Measurements from ENCODE around the gene MED23. TPM values are rescaled to one million over a fixed set of nuclear protein-coding genes. Genes with fewer than 3 reads are reported as not detected.

The MED23 gene
- polyA plus RNA-seq, 3 donors from 2014 or later, result 5.9 to 18.0 (median 9.5) TPM

GRCh38 chr6:131635384-131636340 lies 7.6 kb upstream of the MED23 start:
- Mint-ChIP-seq H3K27me3 (ENCODE audit: low read depth in 3 of 3) (peaks cover 0 to 4% (median 0%) of the 10 kb centered on the region in 3 donors), H3K9me3 (no peaks in the 10 kb centered on the region), H3K4me1 (no peaks in the 10 kb centered on the region), H3K4me3 (no peak overlapping the region), H3K36me3 (no peaks in the 10 kb centered on the region), H3K27ac (no peak overlapping the region)
- no peak for DNase-seq

GRCh38 chr6:131631625-131632289 lies 3.7 kb upstream of the MED23 start:
- no peaks in the 10 kb centered on the region for H3K9me3 Mint-ChIP-seq
- no peak for DNase-seq
- no peak overlapping the region for H3K27ac Mint-ChIP-seq
- peaks cover 0 to 8% (median 4%) of the 10 kb centered on the region in 3 donors for H3K27me3 Mint-ChIP-seq (ENCODE audit: low read depth in 3 of 3)
- H3K36me3 Mint-ChIP-seq, result no peaks in the 10 kb centered on the region
- H3K4me1 Mint-ChIP-seq, result peaks cover 24 to 27% of the 10 kb centered on the region in 2 donors
- no peak overlapping the region for H3K4me3 Mint-ChIP-seq

- Mint-ChIP-seq H3K27ac (peak overlapping the region in 1 of 6 donors; percentile 2), H3K36me3 (no peaks in the 10 kb centered on the region), H3K4me1 (peaks cover 33 to 36% of the 10 kb centered on the region in 2 donors), H3K9me3 (no peaks in the 10 kb centered on the region), H3K4me3 (no peak overlapping the region), H3K27me3 (ENCODE audit: low read depth in 3 of 3) (peaks cover 0 to 8% (median 4%) of the 10 kb centered on the region in 3 donors)
- no peak for DNase-seq
Observed at GRCh38 chr6:131629651-131630050, 1.6 kb upstream of the MED23 start.

GRCh38 chr6:131628726-131629125 lies 684 bp upstream of the MED23 start:
- peaks cover under 1% of the 10 kb centered on the region in 3 donors for H3K36me3 Mint-ChIP-seq
- H3K4me1 Mint-ChIP-seq, result peaks cover 33 to 36% of the 10 kb centered on the region in 2 donors
- DNase-seq, result peak in 1 of 3 donors; percentile 9
- H3K4me3 Mint-ChIP-seq, result peak overlapping the region; percentile 97 to 100 (median 99)
- no peaks in the 10 kb centered on the region for H3K9me3 Mint-ChIP-seq
- H3K27me3 Mint-ChIP-seq (ENCODE audit: low read depth in 3 of 3), result peaks cover 0 to 8% (median 4%) of the 10 kb centered on the region in 3 donors
- peak overlapping the region in 5 of 6 donors; percentile 74 to 94 (median 91) for H3K27ac Mint-ChIP-seq

GRCh38 chr6:131615275-131615674 lies 12.8 kb downstream of the MED23 start:
- H3K27ac Mint-ChIP-seq, result peak overlapping the region in 1 of 6 donors; percentile 81
- no peaks in the 10 kb centered on the region for H3K27me3 Mint-ChIP-seq (ENCODE audit: low read depth in 3 of 3)
- H3K36me3 Mint-ChIP-seq, result peaks cover 17 to 52% (median 32%) of the 10 kb centered on the region in 3 donors
- no peaks in the 10 kb centered on the region for H3K9me3 Mint-ChIP-seq
- no peak overlapping the region for H3K4me3 Mint-ChIP-seq
- peaks cover 0 to 21% of the 10 kb centered on the region in 2 donors for H3K4me1 Mint-ChIP-seq
- no peak for DNase-seq

DNA sequence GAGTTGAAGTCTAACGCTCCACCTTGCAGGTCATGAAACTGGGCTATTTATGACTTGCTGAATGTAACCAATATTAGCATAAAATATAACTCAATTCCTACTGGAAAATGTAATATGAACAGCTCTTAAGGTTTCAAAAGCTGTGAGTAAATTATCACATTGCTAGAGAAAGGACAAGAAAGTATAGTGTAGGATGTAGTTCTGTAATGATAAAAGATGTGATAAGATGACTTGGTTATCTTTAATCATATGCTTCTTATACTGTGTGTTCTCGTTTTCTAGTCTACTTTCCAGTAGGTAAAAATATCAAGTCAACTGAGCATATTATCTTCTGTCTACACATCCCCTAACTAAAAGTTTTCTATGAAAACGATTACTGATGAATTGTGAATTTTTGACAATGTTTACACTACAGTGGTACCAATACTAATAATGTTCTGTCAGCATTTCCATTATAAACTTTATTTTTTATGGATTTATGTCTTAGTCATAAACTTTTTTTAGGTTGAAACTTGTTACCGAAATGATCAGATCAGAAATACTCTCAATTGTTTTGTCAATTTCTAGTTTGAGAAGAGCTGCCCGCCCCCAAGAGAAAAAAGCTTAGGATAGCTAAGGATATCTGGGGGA lies 14.6 kb downstream of the MED23 start:
- Mint-ChIP-seq H3K27me3 (ENCODE audit: low read depth in 3 of 3) (peaks cover 0 to 2% (median 0%) of the 10 kb centered on the region in 3 donors), H3K4me3 (no peak overlapping the region), H3K4me1 (peaks cover 0 to 21% of the 10 kb centered on the region in 2 donors), H3K36me3 (peaks cover 20 to 55% (median 39%) of the 10 kb centered on the region in 3 donors), H3K9me3 (no peaks in the 10 kb centered on the region), H3K27ac (no peak overlapping the region)
- DNase-seq, result no peak

DNA sequence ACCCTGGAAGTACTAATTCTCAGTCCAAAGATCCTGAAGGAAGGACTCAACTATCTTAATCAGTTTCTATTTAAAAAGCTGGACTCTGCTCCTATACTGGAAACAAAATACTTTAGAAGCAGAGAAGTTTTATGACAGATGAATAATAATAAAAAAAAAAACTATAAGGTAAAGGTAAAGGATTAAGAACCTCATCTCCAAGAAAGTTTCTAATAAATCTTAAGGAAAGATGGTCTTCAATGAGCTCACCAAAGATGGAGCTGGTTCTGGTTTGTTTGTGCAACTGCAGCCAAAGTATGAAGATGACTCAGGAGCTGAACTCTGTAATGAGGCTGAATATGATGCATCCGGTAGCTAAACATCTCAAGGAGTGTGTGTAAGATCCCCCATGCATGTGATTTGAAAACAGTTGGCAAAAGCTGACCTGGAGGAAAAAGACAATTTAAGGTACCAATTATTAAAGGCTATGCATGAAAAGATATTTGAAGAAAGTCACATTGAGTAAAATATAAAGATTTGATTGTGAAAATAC lies 25.2 kb downstream of the MED23 start:
- no peaks in the 10 kb centered on the region for H3K4me1 Mint-ChIP-seq

GRCh38 chr6:131600716-131601115 lies 27.3 kb downstream of the MED23 start:
- no peaks in the 10 kb centered on the region for H3K9me3 Mint-ChIP-seq
- H3K4me3 Mint-ChIP-seq, result no peak overlapping the region
- no peak overlapping the region for H3K27ac Mint-ChIP-seq
- H3K4me1 Mint-ChIP-seq, result no peaks in the 10 kb centered on the region
- no peak for DNase-seq
- H3K36me3 Mint-ChIP-seq, result peaks cover 27 to 54% (median 44%) of the 10 kb centered on the region in 3 donors
- peaks cover 0 to 2% (median 2%) of the 10 kb centered on the region in 3 donors for H3K27me3 Mint-ChIP-seq (ENCODE audit: low read depth in 3 of 3)

More for the DNA sequence above, 25.2 kb downstream of the MED23 start:
- no peak overlapping the region for H3K27ac Mint-ChIP-seq
- no peak overlapping the region for H3K4me3 Mint-ChIP-seq
- H3K36me3 Mint-ChIP-seq, result peaks cover 34 to 55% (median 43%) of the 10 kb centered on the region in 3 donors
- DNase-seq, result no peak
- H3K27me3 Mint-ChIP-seq (ENCODE audit: low read depth in 3 of 3), result peaks cover 0 to 2% (median under 1%) of the 10 kb centered on the region in 3 donors
- H3K9me3 Mint-ChIP-seq, result no peaks in the 10 kb centered on the region

- peaks cover 35 to 62% (median 54%) of the 10 kb centered on the region in 3 donors for H3K36me3 Mint-ChIP-seq
Observed at GRCh38 chr6:131597446-131597845, 30.6 kb downstream of the MED23 start.

DNA sequence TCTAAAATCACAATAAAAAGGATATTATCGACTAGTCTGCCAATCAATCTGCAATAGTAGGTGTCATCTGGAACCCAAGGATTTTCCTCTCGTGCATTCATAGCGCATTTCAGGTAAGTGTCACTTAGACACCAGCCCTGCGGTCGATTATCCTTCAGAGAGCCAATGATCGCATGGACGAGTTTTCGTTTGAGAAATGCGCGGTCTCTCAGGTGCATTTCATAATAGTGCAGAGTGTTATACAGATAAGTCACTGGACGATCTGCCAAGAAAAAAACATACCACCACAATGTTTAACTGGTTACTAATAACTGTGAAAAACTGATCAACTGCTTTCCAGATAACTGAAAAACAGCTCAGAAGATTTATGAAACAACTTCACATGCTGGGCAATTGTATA lies 34.0 kb downstream of the MED23 start:
- Mint-ChIP-seq H3K9me3 (no peaks in the 10 kb centered on the region), H3K4me1 (no peaks in the 10 kb centered on the region), H3K27ac (no peak overlapping the region), H3K4me3 (no peak overlapping the region), H3K27me3 (ENCODE audit: low read depth in 3 of 3) (peaks cover 0 to 2% (median 0%) of the 10 kb centered on the region in 3 donors), H3K36me3 (peaks cover 31 to 61% (median 49%) of the 10 kb centered on the region in 3 donors)
- DNase-seq, result no peak

More at GRCh38 chr6:131597446-131597845, 30.6 kb downstream of the MED23 start:
- peak in 1 of 3 donors; percentile 6 for DNase-seq
- no peaks in the 10 kb centered on the region for H3K9me3 Mint-ChIP-seq
- no peak overlapping the region for H3K4me3 Mint-ChIP-seq
- no peaks in the 10 kb centered on the region for H3K4me1 Mint-ChIP-seq
- H3K27me3 Mint-ChIP-seq (ENCODE audit: low read depth in 3 of 3), result peaks cover 0 to 2% (median 2%) of the 10 kb centered on the region in 3 donors
- peak overlapping the region in 1 of 6 donors; percentile 31 for H3K27ac Mint-ChIP-seq

GRCh38 chr6:131592935-131593334 lies 35.1 kb downstream of the MED23 start:
- Mint-ChIP-seq H3K27ac (no peak overlapping the region), H3K4me3 (no peak overlapping the region), H3K27me3 (ENCODE audit: low read depth in 3 of 3) (peaks cover 0 to 2% (median 0%) of the 10 kb centered on the region in 3 donors), H3K4me1 (no peaks in the 10 kb centered on the region), H3K9me3 (no peaks in the 10 kb centered on the region), H3K36me3 (peaks cover 30 to 60% (median 40%) of the 10 kb centered on the region in 3 donors)
- no peak for DNase-seq

DNA sequence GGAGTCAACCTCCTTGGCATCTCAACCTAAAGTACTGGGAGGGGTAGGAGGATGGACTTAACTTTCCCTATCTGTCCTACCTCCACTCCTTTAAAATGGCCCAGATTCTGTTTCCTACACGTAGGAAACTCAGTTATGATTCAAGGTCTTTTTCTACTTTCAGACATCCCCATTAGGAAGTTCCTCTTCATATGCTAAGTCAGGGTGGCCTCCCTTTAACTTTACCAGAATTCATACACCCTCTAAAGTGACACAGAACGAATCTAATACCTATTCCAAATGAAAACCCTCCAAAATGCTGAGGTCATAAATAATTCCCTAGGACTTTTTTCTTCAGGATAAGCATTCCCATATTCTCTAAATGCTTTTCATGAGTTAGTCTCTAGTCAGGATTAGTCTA lies 39.4 kb downstream of the MED23 start:
- Mint-ChIP-seq H3K27ac (peak overlapping the region in 2 of 6 donors; percentile 19 to 26), H3K9me3 (no peaks in the 10 kb centered on the region), H3K27me3 (ENCODE audit: low read depth in 3 of 3) (no peaks in the 10 kb centered on the region), H3K4me3 (no peak overlapping the region), H3K36me3 (peaks cover 20 to 57% (median 30%) of the 10 kb centered on the region in 3 donors), H3K4me1 (no peaks in the 10 kb centered on the region)
- no peak for DNase-seq

DNA sequence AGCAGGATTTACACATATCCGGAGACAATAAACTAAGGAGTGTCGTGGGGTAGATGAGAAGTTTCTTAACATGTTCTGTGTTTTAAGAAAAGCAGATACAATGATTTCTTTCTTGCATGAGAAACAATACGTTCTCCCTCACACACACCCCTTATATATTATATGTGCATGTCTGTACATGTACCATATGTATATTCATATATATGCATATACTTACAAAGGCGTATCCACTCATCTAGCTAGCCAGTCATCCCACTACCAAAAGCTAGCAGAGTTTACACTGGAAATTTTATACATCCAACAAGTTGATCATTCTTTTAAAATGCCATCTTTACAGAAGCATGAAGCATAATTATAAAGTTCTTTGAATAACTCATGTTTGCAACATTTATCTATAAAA lies 40.1 kb downstream of the MED23 start:
- Mint-ChIP-seq H3K27me3 (ENCODE audit: low read depth in 3 of 3) (no peaks in the 10 kb centered on the region), H3K4me3 (no peak overlapping the region), H3K27ac (no peak overlapping the region), H3K36me3 (peaks cover 19 to 57% (median 27%) of the 10 kb centered on the region in 3 donors), H3K4me1 (no peaks in the 10 kb centered on the region), H3K9me3 (no peaks in the 10 kb centered on the region)
- no peak for DNase-seq

Measured in immature natural killer cell (primary cell).